Skin of body (tissue), 3 donors: ENCODE data around the gene EXOC7. TPM values are rescaled to one million over a fixed set of nuclear protein-coding genes. Genes with fewer than 3 reads are reported as not detected.
"Not testable (repeated sequence)": the region's sequence is repeated elsewhere in the genome, so short reads cannot be mapped to it uniquely, and the experiment has no call there.

Source experiments
- DNase-seq: peaks from one replicate; lab custom pipeline; 2025; lab: John Stamatoyannopoulos, UW
- small RNA-seq: library from RNA; depleted of rRNA; stranded (forward); fragments of <200 nt; gene quantifications from one replicate; pipeline ENCODE3, GENCODE V24; 2014; ENCODE audit warnings: low replicate concordance
- total RNA-seq: library from RNA; depleted of rRNA; stranded (reverse); fragments of >200 nt; gene quantifications from one replicate; pipeline ENCODE4 v1.2.3, GENCODE V29; 2014

EXOC7 gene
- total RNA-seq, 1 donor from 2014 or later = 65.8 TPM

DNA sequence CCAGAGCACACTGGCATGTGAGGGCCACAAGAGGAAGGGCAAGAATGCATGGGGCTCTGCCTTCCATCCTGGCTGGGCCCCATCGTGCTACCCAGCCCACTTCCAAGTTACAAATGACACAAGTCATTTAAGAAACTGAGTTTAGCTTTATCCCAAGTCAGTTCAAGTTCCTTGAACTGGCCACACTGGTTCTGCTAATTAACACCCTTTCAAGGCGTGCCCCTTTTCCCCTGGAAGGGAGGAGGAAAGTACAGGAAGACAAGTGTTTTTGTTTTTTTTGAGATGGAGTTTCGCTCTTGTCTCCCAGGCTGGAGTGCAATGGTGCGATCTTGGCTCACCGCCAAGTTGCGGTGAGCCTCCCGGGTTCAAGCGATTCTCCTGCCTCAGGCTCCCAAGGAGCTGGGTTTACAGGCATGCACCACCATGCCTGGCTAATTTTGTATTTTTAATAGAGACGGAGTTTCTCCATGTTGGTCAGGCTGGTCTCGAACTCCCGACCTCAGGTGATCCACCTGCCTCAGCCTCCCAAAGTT is 59.0 kb downstream of the EXOC7 start:
- not testable (repeated sequence) for DNase-seq

DNA sequence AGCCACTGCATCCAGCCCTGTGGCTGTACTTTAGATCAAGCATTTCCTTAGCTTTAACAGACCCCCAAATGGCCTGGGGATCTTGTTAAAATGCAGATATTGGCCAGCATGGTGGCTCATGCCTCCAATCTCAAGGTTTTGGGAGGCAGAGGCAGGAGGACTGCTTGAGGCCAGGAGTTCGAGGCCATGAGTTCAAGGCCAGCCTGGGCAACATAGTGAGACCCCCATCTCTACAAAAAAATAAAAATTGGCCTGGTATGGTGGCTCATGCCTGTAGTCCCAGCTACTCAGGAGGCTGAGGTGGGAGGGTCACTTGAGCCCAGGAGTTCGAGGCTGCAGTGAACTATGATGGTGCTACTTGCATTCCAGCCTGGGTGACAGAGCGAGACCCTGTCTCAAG is 60.7 kb downstream of the EXOC7 start:
- DNase-seq = not testable (repeated sequence)

- DNase-seq = no peak
These were observed 63.2 kb downstream of the EXOC7 start for GRCh38 chr17:76040376-76040775.

- DNase-seq = no peak
These were observed 64.5 kb downstream of the EXOC7 start for GRCh38 chr17:76039121-76039520.

- DNase-seq = no peak
These were observed 65.5 kb downstream of the EXOC7 start for GRCh38 chr17:76038050-76038449.

DNA sequence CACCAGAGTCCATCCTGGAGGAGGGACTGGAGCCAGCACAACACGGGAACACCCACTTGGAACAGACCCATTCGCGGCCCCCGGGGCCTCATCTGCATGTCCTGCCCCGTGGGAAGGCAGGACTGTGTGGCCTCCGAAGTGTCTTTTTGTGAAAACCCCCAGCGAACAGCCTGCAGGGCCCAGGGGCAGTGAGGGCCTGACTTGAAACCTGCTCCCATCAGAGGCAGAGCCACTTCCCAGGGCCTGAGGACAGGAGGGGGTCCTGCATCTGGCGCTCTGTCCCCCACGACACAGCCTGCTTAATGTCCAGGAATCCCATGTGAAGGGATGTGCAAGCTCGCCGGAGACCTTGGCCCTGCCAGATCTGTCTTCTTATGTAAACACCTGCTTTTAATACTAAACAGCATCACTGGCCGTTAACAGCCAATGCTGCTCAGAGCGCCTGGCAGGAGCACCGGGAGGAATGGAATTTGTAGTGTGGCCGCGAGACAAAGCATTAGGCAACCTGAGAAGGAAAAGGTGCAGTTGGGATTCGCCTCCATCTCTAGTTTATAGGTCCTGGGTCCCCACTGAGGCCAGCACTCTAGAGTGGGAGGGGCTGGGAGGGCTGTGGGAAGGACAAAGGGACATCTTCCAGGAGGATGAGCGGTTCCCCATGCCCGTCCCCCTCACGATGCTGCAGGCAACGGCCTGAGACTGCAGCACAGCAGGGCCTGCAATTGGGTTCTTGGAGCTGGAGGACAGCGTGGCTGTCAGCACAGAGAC is 66.9 kb downstream of the EXOC7 start:
- no peak for DNase-seq

DNA sequence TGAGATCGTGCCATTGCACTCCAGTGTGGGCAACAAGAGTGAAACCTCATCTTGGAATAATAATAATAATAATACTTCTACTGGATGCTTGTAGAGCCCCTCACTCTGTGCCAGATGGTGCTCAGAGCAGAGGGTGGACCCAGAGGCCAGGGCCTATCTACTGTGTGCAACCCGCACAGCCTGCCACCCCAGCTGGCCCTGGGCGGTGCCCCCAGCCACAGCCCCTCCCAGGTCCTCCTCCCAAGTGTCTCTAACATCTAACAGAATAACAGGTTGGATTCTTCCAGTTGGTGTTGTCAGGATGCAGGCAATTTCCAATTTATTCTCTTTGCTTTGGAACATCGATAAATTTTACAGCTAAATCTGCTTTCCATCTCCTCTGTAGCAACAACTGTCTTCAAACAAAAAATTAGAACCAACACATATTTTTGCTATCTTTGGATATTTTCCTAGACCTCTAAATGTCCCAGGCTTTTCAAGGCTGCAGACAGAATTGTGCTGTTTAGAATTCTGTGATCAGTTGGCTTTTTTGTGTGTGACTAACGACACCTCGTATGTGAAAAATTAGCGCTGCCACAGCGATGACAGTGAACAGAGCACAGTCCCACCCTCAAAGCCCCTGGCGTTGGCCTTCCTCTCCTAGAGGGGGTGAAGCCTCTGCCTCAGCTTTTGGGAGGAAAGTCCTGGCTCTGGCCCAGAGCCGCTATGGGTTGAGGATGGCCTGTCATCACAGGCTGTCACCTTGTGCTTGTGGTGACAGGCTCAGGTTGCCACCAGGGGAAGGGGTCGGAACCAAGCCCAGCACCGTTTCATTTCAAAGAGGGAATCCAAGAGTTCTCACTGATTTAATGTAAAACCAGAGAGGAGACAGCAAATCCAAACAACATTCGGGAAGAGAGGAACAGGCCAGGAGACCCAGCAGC is 68.9 kb downstream of the EXOC7 start:
- no peak for DNase-seq

GRCh38 chr17:76033139-76033538 is 70.4 kb downstream of the EXOC7 start:
- DNase-seq = no peak

DNA sequence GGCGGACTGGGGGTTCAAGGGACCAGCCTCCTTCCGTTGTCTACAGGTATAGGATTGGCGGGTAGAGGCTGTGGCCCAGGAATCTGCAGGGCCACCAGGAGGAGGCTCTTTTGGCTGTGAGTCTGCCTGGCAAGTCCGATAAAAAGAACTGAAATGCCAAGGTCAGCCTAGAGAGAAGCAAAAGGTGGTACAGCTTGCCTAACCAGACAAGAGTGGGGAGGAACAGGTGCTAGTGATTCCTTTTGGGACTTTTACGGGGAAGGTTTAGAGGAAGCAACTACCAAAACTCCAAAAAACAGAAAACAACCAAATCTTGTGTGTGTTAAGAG is 70.8 kb downstream of the EXOC7 start:
- no peak for DNase-seq

GRCh38 chr17:76032073-76032779 is 71.4 kb downstream of the EXOC7 start:
- DNase-seq = no peak

Small RNA genes lying within 50 kb of the gene (small RNA-seq; reads per million reads assigned to genes)
- 0.33 reads per million, percentile 37 among the genes with 10 or more reads in this experiment for gene MIR6868

Other genes with a start within 250 kb of the EXOC7 start
- gene WBP2, start 248.5 kb downstream of the EXOC7 start, total RNA-seq = 33.9 TPM
- gene TRIM47, start 225.2 kb downstream of the EXOC7 start, total RNA-seq = 21.5 TPM
- gene TRIM65, start 206.8 kb downstream of the EXOC7 start, total RNA-seq = 9.2 TPM
- gene MRPL38, start 198.9 kb downstream of the EXOC7 start, total RNA-seq = 20.8 TPM
- gene FBF1, start 162.7 kb downstream of the EXOC7 start, total RNA-seq = 11.5 TPM
- gene ACOX1, start 124.6 kb downstream of the EXOC7 start, total RNA-seq = 57.9 TPM
- 16.0 TPM for gene TEN1, start 124.5 kb downstream of the EXOC7 start, total RNA-seq
- 7.6 TPM for gene CDK3, start 102.9 kb downstream of the EXOC7 start, total RNA-seq
- gene EVPL, start 76.5 kb downstream of the EXOC7 start, total RNA-seq = 43.7 TPM
- 48.8 TPM for gene SRP68, start 31.3 kb downstream of the EXOC7 start, total RNA-seq
- gene GALR2, start 29.0 kb downstream of the EXOC7 start, total RNA-seq = not detected
- gene ZACN, start 24.6 kb downstream of the EXOC7 start, total RNA-seq = not detected
- 0.30 TPM for gene FOXJ1, start 37.5 kb upstream of the EXOC7 start, total RNA-seq
- gene RNF157, start 136.7 kb upstream of the EXOC7 start, total RNA-seq = 5.2 TPM
- 8.2 TPM for gene UBALD2, start 161.6 kb upstream of the EXOC7 start, total RNA-seq
- 2.5 TPM for gene QRICH2, start 204.5 kb upstream of the EXOC7 start, total RNA-seq